Stimulated activated CD4-positive, alpha-beta T cell treated with anti-CD3 and anti-CD28 coated beads, Interleukin-2, amount 100 ng/mL, for 4 hours (primary cell): ENCODE results near the gene PCDHGB5.
A peak's percentile ranks its signal among the peaks of the same experiment; 100 is the strongest.
"Not testable (repeated sequence)": the region's sequence is repeated elsewhere in the genome, so short reads cannot be mapped to it uniquely, and the experiment has no call there.

ENCODE experiments used
- DNase-seq: peaks from one replicate; pipeline ENCODE4 v3.0.0-alpha.2; 2020; ENCODE audit warnings: low read depth

The PCDHGB5 gene

DNA sequence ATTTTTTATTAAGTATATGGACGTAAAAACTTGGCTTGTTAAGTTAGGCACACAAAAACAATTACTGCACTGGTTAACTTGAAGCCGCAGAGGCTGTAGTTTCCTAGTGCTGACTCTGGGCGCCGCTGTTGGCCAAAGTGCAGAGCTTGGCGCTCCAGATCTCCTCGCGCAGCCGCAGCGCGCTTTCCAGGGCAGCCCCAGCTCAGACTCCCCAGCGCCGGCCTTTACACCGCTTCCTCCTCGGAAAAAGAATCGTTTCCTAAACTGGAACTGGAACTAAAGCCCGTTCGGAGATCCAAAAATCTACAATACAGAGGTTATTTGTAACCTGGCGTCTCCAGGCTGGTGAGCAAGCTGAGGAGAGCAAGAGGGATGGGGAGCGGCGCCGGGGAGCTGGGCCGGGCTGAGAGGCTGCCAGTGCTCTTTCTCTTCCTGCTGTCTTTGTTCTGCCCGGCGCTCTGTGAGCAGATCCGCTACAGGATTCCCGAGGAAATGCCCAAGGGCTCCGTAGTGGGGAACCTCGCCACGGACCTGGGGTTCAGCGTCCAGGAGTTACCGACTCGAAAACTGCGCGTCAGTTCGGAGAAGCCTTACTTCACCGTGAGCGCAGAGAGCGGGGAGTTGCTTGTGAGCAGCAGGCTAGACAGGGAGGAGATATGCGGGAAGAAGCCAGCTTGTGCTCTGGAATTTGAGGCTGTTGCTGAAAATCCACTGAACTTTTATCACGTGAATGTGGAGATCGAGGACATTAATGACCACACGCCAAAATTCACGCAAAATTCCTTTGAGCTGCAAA is at the start of gene PCDHGB5:
TSS of gene PCDHGB5 (plus strand) at position 192 of the 796 bp plus-strand sequence. CDS start at position 373, 181 bp downstream.
- DNase-seq, result not testable (repeated sequence)

DNA sequence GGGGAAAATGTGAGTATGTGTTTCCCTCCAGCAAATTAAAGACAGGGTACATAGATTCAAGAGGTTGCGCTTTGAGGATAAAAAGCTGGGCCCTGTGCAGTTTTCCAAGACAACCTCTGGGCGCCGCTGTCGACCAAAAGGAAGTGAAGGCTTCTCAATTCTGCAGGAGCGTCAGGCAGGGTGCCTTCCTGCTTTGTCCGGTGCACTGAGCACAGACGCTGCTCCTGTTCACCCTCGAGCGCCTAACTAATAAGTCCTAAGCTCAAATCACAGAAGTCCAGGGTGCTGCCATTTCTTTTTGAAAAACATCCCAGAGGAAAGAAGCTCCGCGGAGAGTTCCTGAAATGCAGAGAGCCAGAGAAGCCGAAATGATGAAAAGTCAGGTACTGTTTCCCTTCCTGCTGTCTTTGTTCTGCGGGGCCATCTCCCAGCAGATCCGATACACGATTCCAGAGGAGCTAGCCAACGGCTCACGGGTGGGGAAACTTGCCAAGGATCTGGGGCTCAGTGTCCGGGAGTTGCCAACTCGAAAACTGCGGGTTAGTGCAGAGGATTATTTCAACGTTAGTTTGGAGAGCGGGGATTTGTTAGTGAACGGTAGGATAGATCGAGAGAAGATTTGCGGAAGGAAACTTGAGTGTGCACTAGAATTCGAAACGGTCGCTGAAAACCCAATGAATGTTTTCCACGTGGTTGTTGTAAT is 47.7 kb upstream of the PCDHGB5 start, which contains the start of gene PCDHGB1:
TSS of gene PCDHGB1 (plus strand) at position 183 of the 703 bp plus-strand sequence. CDS start at position 345, 162 bp downstream.
- DNase-seq, result no peak

DNA sequence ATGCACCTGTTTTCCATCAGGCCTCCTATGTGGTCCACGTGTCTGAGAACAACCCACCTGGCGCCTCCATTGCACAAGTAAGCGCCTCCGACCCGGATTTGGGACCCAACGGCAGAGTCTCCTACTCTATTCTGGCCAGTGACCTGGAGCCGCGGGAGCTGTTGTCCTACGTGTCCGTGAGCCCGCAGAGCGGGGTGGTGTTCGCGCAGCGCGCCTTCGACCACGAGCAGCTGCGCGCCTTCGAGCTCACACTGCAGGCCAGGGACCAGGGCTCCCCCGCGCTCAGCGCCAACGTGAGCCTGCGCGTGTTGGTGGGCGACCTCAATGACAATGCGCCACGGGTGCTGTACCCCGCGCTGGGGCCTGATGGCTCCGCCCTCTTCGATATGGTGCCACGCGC is 46.2 kb upstream of the PCDHGB5 start:
- DNase-seq, result no peak

DNA sequence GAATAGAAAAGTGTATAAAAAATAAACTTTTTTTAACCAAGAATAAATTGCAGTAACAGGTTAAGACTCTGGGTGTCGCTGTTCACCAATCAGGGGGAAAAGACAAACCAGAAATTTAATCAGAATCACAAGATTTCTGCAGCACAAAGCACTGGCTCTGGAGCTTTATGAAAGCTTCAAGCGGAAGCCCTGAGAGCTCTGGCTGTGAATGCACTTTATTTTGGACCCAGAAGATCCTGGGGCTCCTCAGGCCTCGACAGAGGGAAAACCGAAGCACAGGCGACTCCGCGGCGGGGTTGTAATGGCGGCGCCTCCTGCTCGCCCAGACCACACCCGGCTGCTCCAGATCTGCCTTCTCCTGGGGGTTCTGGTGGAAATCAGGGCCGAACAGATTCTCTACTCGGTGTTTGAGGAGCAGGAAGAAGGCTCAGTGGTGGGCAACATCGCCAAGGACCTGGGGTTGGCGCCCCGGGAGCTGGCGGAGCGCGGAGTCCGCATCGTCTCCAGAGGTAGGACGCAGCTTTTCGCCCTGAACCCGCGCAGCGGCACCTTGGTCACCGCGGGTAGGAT is 42.8 kb upstream of the PCDHGB5 start, which contains the start of gene PCDHGA4:
TSS of gene PCDHGA4 (plus strand) at position 122 of the 570 bp plus-strand sequence. CDS start at position 209, 87 bp downstream.
- no peak for DNase-seq

DNA sequence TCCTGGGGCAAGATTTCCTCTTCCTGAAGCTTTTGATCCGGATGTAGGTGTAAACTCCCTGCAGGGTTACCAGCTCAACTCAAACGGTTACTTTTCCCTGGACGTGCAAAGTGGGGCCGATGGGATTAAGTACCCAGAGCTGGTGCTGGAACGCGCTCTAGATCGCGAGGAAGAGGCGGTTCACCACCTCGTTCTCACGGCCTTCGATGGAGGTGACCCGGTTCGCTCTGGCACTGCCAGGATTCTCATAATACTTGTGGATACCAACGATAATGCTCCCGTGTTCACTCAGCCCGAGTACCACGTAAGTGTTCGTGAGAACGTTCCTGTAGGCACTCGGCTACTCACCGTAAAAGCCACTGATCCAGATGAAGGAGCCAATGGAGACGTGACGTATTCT is 42.1 kb upstream of the PCDHGB5 start:
- no peak for DNase-seq

DNA sequence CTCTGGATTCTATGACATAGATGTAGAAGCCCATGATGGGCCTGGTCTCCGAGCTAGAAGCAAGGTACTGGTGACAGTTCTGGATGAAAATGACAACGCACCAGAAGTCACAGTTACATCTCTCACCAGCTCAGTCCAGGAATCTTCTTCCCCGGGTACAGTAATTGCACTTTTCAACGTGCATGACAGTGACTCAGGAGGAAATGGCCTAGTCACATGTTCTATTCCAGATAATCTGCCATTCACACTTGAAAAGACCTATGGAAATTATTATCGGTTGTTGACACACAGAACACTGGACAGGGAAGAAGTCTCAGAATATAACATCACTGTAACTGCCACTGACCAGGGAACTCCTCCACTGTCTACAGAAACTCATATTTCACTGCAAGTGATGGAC is 41.6 kb upstream of the PCDHGB5 start:
- DNase-seq, result no peak

DNA sequence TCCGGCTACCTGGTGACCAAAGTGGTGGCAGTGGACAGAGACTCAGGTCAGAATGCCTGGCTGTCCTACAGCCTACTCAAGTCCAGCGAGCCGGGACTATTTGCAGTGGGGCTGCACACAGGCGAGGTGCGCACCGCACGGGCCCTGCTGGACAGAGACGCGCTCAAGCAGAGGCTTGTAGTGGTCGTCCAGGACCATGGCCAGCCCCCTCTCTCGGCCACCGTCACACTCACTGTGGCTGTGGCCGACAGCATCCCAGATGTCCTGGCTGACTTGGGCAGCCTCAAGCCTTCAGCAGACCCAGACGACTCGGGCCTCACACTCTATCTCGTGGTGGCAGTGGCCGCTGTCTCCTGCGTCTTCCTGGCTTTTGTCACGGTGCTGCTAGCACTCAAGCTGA is 40.8 kb upstream of the PCDHGB5 start:
- DNase-seq, result no peak

DNA sequence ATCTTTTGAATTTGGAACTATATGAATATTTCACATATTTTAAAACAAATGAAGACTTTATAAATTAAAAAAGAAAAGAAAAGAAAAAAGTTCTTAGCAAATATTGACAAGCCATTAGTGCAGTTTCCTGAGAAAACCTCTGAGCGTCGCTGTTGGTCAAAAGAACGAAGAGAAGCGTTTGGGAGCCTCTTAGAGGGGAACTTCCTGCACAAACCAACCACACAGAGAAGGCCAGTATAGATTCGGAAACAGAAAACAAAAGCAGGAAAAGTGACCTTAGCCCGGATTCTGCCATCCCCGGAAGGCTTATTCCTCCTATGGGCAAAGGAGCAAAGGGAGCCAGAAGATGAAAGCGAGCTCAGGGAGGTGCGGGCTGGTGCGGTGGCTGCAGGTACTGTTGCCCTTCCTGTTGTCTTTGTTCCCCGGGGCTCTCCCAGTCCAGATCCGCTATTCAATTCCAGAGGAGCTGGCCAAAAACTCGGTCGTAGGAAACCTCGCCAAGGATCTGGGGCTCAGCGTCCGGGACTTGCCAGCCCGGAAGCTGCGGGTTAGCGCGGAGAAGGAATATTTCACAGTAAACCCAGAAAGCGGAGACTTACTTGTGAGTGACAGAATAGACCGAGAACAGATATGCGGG is 37.8 kb upstream of the PCDHGB5 start, which contains the start of gene PCDHGB2:
TSS of gene PCDHGB2 (plus strand) at position 205 of the 637 bp plus-strand sequence. CDS start at position 347, 142 bp downstream.
- DNase-seq, result no peak

DNA sequence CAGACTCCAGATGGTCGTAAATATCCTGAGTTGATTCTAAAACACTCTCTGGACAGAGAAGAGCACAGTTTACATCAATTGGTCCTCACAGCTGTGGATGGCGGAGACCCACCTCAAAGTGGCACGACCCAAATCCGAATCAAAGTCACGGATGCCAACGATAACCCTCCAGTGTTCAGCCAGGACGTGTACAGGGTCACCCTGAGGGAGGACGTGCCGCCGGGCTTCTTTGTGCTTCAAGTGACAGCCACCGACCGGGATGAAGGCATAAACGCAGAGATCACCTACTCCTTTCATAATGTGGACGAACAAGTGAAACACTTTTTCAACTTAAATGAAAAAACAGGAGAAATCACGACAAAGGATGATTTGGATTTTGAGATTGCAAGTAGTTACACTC is 37.1 kb upstream of the PCDHGB5 start:
- DNase-seq, result no peak

DNA sequence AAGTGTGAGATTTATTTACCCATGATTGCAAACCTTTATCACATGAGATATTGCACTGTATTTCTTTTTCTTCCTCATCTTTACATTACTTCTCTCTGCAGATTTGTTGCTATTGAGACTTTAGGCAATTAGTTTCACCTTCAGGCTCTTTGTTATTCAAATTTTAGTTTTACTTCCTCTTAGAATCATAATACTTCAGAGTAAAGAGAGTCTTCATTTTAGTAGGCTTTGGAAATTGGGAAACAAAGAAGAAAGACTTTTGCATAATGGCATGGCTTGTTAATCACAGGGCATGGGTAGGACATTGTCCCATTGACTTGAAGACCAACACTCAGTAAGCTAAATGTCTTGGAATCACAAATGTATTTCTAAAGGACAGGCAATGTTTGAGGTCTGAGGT is 35.0 kb upstream of the PCDHGB5 start:
- no peak for DNase-seq

DNA sequence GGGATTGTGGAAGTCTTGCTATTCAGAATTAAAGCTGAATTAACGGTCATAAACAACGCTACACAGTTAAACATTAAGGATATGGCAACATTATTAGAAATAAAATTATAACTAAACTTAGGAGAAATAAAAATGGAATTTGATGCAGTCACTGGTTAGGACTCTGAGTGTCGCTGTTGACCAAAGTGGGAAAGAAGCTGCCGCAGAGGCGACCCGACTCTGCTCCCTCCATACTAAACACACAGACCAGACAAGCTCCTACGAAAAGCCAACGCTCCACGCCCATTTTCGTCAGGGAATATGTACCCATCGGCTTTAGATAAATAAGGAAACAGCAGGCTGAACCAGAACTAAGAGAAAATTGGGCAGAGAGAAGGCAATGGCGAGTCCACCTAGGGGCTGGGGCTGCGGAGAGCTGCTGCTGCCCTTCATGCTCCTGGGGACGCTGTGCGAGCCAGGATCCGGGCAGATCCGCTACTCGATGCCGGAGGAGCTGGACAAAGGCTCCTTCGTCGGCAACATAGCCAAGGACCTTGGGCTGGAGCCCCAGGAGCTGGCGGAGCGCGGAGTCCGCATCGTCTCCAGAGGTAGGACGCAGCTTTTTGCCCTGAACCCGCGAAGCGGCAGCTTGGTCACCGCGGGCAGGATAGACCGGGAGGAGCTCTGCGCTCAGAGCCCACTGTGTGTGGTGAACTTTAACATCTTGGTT is 33.6 kb upstream of the PCDHGB5 start, which contains the start of gene PCDHGA5:
TSS of gene PCDHGA5 (plus strand) at position 211 of the 709 bp plus-strand sequence. CDS start at position 380, 169 bp downstream.
- no peak for DNase-seq

DNA sequence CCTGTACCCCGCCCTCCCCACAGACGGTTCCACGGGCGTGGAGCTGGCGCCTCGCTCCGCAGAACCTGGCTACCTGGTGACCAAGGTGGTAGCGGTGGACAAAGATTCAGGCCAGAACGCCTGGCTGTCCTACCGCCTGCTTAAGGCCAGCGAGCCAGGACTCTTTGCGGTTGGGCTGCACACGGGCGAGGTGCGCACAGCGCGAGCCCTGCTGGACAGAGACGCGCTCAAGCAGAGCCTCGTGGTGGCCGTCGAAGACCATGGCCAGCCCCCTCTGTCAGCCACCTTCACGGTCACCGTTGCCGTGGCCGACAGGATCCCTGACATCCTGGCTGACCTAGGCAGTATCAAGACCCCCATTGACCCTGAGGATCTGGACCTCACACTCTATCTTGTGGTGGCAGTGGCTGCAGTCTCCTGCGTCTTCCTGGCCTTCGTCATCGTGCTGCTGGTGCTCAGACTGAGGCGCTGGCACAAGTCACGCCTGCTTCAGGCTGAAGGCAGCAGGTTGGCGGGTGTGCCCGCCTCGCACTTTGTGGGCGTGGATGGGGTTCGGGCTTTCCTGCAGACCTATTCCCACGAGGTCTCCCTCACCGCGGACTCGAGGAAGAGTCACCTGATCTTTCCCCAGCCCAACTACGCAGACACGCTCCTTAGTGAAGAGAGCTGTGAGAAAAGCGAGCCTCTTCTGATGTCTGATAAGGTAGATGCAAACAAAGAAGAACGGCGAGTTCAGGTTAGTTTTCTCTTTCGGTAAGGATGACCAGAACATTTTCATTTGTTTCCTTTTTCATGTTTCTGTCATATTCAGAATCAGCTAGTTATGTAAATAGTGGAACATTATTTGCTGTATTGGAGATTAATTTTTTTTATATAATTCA is 31.5 kb upstream of the PCDHGB5 start:
- no peak for DNase-seq

DNA sequence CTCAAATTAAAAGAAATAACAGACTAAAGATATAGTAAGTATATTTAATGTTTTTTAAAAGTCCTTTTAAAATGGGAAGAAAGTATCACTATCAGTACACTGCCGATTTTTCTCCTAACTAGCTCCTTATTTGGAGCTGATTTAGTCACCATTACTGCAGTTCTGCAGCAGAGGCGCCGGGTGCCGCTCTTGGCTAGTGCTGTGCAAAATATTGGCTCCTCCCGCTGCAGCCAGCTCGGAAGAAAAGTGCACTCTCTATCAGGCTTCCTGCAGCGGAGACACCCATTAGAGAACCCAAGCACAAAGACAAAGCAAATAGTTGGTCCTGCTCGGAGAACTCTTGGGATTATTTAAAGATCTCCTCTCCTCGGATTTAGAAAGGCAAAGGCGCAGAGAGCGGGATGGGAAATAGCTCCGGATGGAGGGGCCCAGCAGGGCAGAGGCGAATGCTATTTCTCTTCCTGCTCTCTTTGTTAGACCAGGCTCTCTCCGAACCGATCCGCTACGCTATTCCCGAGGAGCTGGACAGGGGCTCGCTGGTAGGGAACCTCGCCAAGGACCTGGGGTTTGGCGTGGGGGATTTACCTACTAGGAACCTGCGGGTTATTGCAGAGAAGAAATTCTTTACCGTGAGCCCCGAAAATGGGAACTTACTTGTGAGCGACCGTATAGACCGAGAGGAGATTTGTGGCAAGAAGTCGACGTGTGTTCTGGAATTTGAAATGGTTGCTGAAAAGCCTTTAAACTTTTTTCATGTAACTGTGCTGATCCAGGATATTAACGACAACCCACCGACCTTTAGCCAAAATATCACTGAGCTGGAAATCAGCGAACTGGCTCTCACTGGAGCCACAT is 27.5 kb upstream of the PCDHGB5 start, which contains the start of gene PCDHGB3:
TSS of gene PCDHGB3 (plus strand) at position 249 of the 855 bp plus-strand sequence. CDS start at position 402, 153 bp downstream.
- peak; percentile 9 for DNase-seq

DNA sequence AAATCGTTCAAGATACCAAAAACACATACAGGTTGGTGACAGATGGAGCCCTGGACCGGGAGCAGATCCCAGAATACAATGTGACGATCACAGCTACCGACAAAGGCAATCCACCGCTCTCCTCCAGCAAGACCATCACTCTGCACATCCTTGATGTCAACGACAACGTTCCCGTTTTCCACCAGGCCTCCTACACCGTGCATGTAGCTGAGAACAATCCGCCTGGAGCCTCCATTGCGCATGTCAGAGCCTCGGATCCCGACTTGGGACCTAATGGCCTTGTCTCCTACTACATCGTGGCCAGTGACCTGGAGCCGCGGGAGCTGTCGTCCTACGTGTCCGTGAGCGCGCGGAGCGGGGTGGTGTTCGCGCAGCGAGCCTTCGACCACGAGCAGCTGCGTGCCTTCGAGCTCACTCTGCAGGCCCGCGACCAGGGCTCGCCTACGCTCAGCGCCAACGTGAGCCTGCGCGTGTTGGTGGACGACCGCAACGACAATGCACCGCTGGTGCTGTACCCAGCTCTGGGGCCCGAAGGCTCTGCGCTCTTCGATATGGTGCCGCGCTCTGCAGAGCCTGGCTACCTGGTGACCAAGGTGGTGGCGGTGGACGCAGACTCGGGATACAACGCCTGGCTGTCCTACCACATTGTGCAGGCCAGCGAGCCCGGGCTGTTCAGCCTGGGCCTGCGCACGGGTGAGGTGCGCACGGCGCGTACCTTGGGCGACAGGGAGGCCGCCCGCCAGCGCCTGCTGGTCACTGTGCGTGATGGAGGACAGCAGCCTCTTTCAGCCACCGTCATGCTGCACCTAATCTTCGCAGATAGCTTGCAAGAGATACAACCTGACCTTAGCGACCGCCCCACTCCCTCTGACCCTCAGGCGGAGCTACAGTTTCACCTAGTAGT is 25.9 kb upstream of the PCDHGB5 start:
- DNase-seq, result no peak

DNA sequence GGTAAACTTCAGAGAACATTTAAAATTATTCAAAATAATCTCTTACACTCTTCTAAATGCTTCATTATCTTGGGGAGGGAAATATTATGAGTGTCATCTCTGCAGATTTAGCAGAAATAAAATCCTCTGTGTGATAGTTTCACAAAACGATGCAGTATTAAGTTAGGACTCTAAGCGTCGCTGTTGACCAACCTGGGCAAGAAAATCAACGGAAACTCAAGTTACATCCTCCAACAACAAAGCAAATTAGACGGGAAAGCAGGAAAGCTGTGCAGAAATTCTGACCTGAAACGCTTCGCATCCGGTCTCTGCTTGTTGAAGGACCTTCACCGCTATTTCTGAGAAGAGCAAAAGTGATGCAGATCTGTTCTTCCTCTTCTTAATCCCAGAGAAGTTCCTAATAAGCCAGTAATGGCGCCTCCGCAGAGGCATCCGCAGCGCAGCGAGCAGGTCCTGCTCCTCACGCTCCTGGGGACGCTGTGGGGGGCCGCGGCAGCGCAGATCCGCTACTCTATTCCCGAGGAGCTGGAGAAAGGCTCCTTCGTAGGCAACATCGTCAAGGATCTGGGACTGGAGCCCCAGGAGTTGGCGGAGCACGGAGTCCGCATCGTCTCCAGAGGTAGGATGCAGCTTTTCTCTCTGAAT is 24.0 kb upstream of the PCDHGB5 start, which contains the start of gene PCDHGA6:
TSS of gene PCDHGA6 (plus strand) at position 219 of the 645 bp plus-strand sequence. CDS start at position 412, 193 bp downstream.
- no peak for DNase-seq

DNA sequence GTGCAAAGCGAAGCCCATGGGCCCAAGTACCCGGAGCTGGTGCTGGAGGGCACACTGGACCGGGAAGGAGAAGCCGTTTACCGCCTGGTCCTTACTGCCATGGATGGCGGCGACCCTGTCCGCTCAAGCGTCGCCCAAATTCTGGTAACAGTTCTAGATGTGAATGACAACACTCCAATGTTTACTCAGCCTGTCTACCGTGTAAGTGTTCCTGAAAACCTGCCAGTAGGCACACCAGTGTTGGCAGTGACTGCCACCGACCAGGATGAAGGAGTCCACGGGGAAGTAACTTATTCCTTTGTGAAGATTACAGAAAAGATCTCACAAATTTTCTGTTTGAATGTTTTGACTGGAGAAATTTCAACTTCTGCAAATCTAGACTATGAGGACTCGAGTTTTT is 23.1 kb upstream of the PCDHGB5 start:
- DNase-seq, result no peak

DNA sequence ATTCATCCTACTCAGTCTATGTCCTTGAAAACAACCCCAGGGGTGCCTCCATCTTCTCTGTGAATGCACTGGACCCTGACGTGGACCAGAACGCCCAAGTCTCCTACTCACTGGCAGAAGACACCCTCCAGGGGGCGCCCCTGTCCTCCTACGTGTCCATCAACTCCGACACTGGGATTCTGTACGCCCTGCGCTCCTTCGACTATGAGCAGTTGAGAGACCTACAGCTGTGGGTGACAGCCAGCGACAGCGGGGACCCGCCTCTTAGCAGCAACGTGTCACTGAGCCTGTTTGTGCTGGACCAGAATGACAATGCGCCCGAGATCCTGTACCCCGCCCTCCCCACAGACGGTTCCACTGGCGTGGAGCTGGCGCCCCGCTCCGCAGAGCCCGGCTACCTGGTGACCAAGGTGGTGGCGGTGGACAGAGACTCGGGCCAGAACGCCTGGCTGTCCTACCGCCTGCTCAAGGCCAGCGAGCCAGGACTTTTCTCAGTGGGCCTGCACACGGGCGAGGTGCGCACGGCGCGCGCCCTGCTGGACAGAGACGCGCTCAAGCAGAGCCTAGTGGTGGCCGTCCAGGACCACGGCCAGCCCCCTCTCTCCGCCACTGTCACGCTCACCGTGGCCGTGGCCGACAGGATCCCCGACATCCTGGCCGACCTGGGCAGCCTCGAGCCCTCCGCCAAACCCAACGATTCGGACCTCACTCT is 22.1 kb upstream of the PCDHGB5 start:
- not testable (repeated sequence) for DNase-seq
